Activated effector memory CD4-positive, alpha-beta T cell treated with Interleukin-2 at 50 U/mL for 16 hours (primary cell): ENCODE data around the gene DNAJC11.
"Not testable (repeated sequence)": the region's sequence is repeated elsewhere in the genome, so short reads cannot be mapped to it uniquely, and the experiment has no call there.

Source experiments
- DNase-seq: peaks from one replicate; pipeline ENCODE4 v3.0.0-alpha.2; 2020

Gene DNAJC11

DNA sequence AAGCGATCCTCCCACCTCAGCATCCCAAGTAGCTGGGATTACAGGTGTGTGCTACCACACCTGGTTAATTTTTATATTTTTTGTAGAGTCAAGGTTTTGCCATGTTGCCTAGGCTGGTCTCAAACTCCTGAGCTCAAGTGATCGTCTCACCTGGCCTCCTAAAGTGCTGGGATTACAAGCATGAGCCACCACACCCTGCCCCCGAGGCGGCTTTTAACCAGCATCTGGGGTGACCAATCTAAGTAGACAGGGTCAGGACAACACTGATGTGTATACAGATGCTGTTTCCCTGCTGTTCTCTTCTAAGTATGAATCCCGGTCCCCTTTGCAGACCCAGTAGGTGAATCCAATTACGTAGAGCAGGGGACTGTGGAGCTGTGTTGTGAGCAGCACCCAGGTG, 53.1 kb downstream of the DNAJC11 start:
- no peak for DNase-seq

DNA sequence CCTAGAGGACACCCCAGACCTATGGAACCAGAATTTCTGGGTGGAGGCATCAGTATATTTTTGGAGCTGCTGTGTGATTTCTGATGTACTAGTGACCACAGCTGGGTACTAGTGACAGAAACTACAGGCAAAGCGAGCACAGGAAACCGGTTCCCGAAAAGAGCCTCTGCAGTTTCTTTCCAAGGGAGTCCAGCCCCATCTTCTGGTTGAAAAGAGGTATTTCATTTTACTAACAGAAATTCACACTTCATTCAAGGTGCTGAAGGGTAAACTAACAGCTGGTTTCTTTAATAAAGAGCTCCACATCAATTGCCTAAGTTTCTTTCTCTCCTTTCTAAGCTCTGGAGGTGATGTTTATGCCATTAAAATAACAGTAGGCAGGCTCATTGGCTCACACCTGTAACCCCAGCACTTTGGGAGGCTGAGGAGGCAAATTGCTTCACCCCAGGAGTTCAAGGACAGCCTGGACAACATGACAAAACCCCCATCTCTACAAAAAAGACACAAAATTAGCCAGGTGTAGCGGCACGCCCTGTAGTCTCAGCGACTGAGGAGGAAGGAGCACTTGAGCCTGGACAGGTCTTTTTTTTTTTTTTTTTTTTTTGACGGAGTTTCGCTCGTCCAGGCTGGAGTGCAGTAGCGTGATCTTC, 55.0 kb downstream of the DNAJC11 start:
- DNase-seq: no peak

DNA sequence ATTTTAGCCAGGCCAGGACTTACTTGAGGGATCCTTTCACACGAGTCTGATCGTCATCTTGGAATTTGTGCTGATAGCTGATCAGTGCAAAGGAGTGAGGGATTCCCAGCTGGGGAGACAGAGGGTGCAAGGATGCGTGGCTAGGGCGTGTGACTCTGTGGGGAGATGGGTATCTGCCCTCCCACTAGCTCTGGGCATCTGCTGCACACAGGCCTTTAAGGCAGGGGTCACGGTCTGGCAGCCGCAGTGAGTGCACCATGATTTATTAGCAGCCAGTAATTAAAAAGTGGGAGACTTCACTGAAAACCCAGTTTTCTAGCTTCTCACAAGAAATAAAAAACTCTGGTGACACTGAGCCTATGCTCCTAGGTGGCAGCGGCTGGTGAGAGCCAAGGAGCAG, 56.6 kb downstream of the DNAJC11 start:
- no peak for DNase-seq

DNA sequence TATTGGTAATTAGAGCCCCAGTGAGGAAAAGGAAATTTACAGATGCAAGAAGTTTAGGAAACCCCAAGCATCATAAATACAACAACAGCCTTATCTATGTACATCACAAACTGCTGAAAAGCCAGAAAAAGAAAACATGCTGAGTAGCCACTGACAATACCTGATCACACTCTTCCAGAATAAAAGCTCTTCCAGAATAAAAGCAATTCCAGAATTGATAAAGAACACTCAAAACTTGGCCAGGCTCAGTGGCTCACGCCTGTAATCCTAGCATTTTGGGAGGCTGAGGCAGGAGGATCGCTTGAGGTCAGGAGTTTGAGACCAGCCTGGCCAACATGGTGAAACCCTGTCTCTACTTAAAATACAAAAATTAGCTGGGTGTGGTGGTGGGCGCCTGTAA, 60.7 kb downstream of the DNAJC11 start:
- DNase-seq: not testable (repeated sequence)

- no peak for DNase-seq
Measured at GRCh38 chr1:6638226-6638625, 63.4 kb downstream of the DNAJC11 start.

DNA sequence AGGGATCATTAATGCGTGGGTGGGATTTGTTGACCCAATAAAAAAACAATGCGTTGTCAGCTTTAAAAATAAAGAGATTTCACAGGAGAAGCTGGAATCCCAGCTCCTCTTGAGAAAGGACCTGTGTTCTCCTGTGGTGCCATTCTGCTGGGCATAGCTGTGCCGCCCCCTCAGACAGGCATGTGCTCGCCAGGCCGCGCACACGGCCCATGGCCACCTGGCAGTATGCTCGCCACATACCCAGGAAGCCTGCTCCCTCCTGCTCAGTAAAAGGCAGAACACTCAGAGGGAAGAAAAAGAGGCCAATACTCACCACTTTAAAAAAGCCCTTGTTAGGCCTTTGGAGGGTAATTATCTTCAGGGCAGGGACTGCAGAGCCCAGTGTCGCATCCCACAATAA, 63.8 kb downstream of the DNAJC11 start:
- DNase-seq: no peak

DNA sequence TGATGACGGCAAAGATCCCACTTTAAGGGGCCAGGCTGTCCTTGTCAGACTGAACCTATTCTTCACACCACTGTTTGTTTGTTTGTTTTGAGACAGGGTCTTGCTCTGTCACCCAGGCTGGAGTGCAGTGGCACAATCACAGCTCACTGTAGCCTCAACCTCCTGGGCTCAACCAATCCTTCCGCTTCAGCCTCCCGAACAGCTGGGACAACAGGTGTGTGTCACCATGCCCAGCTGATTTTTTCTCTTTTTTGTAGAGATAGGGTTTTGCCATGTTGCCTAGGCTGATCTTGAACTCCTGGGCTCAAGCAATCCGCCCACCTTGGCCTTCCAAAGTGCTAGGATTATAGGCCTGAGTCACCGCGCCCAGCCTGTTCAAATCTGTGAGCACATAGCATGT, 64.8 kb downstream of the DNAJC11 start:
- not testable (repeated sequence) for DNase-seq

- no peak for DNase-seq
Measured at GRCh38 chr1:6635910-6636760, 65.5 kb downstream of the DNAJC11 start.

GRCh38 chr1:6635161-6635909, 66.3 kb downstream of the DNAJC11 start:
- DNase-seq: no peak

DNA sequence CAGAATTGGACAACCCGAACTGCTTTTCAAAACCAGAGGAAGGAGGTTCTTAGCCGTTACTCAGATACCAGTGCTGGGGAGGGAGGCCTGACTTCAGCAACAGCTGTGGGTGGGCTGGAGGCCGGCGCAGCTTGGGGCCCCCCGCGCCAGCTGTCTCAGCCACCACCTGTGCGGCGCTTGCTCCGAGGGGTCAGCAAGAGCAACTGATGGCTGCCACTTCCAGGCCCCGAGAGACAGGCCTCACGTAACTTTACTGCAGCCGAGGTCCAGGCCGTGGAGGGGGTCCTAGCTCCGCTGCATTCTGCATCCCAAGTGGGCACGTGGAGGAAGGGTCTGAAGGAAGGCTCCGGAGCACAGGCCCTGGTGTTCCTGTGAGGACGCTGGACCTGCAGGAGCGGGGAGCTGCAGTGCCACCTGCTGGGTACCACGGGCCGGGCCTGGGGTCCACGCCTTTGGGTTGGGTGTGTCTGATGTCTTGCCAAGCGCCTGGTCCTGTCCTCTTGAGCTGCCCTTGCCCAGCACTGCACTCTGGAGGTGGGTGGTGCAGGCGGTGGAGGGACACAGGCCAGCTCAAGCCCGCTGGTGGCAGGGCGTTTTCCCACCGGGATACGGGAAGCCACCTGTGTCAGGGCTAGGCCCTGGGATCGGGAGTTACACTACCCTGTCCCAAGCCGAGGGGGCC, 67.1 kb downstream of the DNAJC11 start:
- DNase-seq: peak; percentile 8

GRCh38 chr1:6632588-6633514, 68.8 kb downstream of the DNAJC11 start:
- no peak for DNase-seq

DNA sequence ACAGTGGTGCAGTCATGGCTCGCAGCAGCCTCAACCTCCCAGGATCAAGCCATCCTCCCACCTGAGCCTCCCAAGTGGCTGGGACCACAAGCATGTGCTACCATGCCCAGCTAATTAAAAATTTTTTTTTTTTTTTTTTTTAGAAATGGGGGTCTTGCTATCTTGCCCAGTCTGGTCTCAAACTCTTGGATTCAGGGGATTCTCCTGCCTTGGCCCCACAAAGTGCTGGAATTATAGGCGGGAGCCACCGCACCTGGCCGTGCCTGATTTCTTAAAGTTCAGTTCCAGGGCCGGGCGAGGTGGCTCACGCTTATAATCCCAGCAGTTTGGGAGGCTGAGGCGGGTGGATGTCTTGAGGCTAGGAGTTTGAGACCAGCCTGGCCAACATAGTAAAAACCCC, 70.6 kb downstream of the DNAJC11 start:
- DNase-seq: no peak

DNA sequence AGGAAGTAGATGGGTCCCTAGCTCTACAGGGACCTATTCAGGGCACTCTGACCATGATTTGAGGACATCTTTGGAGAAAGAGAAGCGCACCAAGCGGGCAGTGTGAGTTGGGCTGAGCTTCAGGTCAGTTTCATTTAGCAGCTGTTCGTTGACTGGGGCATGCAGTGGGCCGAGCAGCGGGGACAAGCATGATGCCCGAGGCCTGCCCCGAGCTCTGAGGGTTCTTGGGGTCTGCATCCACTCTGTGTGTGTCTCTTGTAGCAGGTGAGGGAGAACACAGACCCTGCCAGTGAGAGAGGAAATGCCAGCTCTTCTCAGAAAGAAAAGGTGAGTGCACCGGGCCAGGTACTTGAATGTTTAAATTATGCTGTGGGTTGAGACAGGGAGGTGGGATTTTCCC, 71.6 kb downstream of the DNAJC11 start:
- no peak for DNase-seq

DNA sequence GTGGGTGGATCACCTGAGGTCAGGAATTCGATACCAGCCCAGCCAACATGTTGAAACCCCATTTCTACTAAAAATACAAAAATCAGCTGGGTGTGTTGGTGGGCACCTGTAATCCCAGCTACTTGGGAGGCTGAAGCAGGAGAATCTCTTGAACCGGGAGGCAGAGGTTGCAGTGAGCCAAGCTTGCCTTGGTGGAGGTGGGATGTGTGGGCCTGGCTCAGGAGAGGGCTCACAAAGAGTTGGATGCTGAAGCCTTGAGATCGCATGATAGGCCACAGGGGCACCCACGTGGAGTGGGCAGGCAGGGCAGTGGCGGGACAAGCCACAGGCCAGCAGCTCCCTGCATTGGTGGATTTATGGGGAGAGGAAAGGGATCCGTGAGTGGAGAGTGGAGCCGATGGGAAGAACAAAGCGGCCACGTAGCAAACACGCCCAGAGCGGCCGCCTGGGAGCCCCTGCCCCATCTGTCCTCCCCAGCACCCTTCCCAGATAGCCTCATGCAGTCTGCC, 72.6 kb downstream of the DNAJC11 start:
- no peak for DNase-seq

GRCh38 chr1:6627841-6628545, 73.6 kb downstream of the DNAJC11 start:
- DNase-seq: no peak

- DNase-seq: no peak
Measured at GRCh38 chr1:6627031-6627430, 74.6 kb downstream of the DNAJC11 start.

GRCh38 chr1:6625584-6626149, 75.9 kb downstream of the DNAJC11 start:
- DNase-seq: no peak

- peak; percentile 87 for DNase-seq
Measured at GRCh38 chr1:6624710-6625583, 76.7 kb downstream of the DNAJC11 start, which contains the start of gene THAP3. Gene THAP3 (plus strand): TSS chr1:6624868. CDS start chr1:6625219, 351 bp downstream.

DNA sequence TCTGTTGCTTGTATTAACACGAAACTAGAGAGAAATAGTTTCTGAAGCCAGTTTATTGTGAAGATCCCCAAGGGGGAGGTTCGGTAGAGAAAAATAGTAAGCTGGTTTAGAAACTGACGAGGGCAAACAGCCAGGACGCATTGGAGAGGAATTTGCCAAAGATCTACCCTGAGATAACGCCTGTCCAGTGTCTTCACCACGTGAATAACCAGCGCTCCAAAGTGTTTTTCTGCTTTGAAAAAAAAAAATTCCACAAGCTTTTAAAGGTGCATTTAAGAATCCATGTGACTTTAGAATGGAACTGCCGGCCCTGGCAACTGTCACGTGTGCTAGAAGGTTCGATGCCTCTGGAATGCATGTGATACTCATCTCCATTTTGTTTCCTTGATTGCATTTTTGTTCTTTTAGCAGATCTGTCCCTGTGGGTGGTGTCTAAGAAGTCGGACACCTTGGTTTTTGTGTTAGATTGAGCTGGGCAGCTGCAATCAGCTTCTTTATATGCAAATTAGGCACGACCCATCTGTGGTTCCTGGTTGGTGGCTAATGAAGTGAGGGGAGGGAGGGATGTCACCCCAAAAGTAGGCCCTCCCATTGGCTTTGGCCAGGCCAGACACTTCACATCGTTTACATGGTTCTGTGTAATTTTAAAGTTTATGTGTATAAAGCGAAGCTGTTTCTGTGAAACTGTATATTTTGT, 78.2 kb downstream of the DNAJC11 start:
- no peak for DNase-seq
